Stomach (tissue), 9 donors: Measurements from ENCODE around the gene PLD5. TPM values are rescaled to one million over a fixed set of nuclear protein-coding genes. Genes with fewer than 3 reads are reported as not detected.

ENCODE experiments used
- DNase-seq, 2 donors: peaks; one replicate each; pipeline versions ENCODE4 v3.0.0 to v3.0.0-alpha.2; 2013 to 2019
- H3K27ac ChIP-seq, 5 donors: fragments of 200-600 bp in 4 of 5; sonication (generic) in 4 of 5; one replicate each; pipeline ENCODE4 v1.5.1; 2013 to 2019; ENCODE audit warnings: mild to moderate bottlenecking in 1 of 5, moderate library complexity in 1 of 5
- H3K27me3 ChIP-seq, 3 donors: fragments of 200-600 bp; sonication (generic); one replicate each; pipeline ENCODE4 v1.5.1; 2017 to 2019; ENCODE audit warnings: mixed run types in 1 of 3
- H3K36me3 ChIP-seq, 4 donors: fragments of 200-600 bp; sonication (generic); 1 replicate in 3 of 4; 2 replicates in 1 of 4; pipeline ENCODE4 v1.5.1; 2016 to 2019
- H3K4me1 ChIP-seq, 4 donors: fragments of 200-600 bp; sonication (generic); one replicate each; pipeline ENCODE4 v1.5.1; 2016 to 2019
- H3K4me3 ChIP-seq, 4 donors: fragments of 200-600 bp; sonication (generic) in 3 of 4; one replicate each; pipeline ENCODE4 v1.5.1; 2016 to 2019; ENCODE audit warnings: mild to moderate bottlenecking in 1 of 4
- H3K9me3 ChIP-seq, 4 donors: fragments of 200-600 bp; sonication (generic); one replicate each; pipeline ENCODE4 v1.5.1; 2016 to 2019
- CTCF ChIP-seq, 7 experiments: fragments of 450-650 bp in 4 of 7; fragments of 200-600 bp in 3 of 7; sonication (generic) in 3 of 7; IDR thresholded peaks; one replicate each; pipeline ENCODE4 v1.5.1; 2016 to 2019; ENCODE audit warnings: antibody characterized with exemption in 7 of 7, control low read depth in 2 of 7, mild to moderate bottlenecking in 1 of 7
- EP300 ChIP-seq: sonication (generic); formaldehyde crosslinking; IDR thresholded peaks from one replicate; pipeline ENCODE4 v1.6.1; 2017; ENCODE audit warnings: antibody characterized with exemption
- POLR2A ChIP-seq, 4 donors: fragments of 450-650 bp; IDR thresholded peaks; one replicate each; pipeline ENCODE4 v1.6.1; 2016; ENCODE audit warnings: antibody characterized with exemption in 4 of 4, control low read depth in 2 of 4, mild to moderate bottlenecking in 1 of 4, moderate library complexity in 1 of 4
- POLR2AphosphoS5 ChIP-seq, 3 donors: sonication (generic); formaldehyde crosslinking; IDR thresholded peaks; one replicate each; pipeline ENCODE4 v1.6.1; 2016; ENCODE audit warnings: antibody characterized with exemption in 3 of 3
- WGBS, 5 donors: extraction: QIAGEN DNeasy Blood & Tissue Kit in 3 of 5; methylation state at CpG; one replicate each; pipeline versions ENCODE4 v1.1.5 to v1.1.7; 2013 to 2018; 5-methylcytosine and 5-hydroxymethylcytosine counted together
- intact Hi-C: fragments of 100-400 bp; cut with DNase I; formaldehyde crosslinking; loops from one replicate; pipeline ENCODE4 v1.15.1; 2023; ENCODE audit warnings: low total_unique reads
- polyA plus RNA-seq, 3 donors: library from polyadenylated mRNA; stranded (reverse); fragments of 200-250 nt; gene quantifications; one replicate each; pipeline ENCODE4 v1.2.3, GENCODE V29; 2013
- total RNA-seq, 5 donors: library from RNA; depleted of rRNA; stranded (reverse); fragments of >200 nt; gene quantifications; one replicate each; pipeline versions ENCODE4 v1.1.0 to v1.2.3, GENCODE V29; 2014 to 2016
- donor health status: healthy with polysubstance abuse.
- donor health status: Bipolar disorder and iron deficiency.
- donor health status: healthy.

Gene PLD5
- total and polyA plus RNA-seq, 8 donors = under 0.01 to 0.72 (median 0.23) TPM; not detected in 4

GRCh38 chr1:242139442-242139841 lies 385.1 kb downstream of the PLD5 start:
- WGBS, 5 donors = 60 to 70% (median 63%) methylated on average over 6 of the region's 6 CpGs
- no peaks in the 10 kb centered on the region for H3K36me3 ChIP-seq
- DNase-seq = no peak
- H3K4me3 ChIP-seq = no peak overlapping the region
- H3K27ac ChIP-seq = no peak overlapping the region
- TF ChIP-seq EP300 (no peak), POLR2A (IDR thresholded peaks at IDR 0.05) (no peak), CTCF (IDR thresholded peaks at IDR 0.05) (no peak), POLR2AphosphoS5 (IDR thresholded peaks at IDR 0.05) (no peak)
- intact Hi-C loops = no loop called here
- H3K27me3 ChIP-seq = no peaks in the 10 kb centered on the region
- no peaks in the 10 kb centered on the region for H3K9me3 ChIP-seq
- H3K4me1 ChIP-seq = no peaks in the 10 kb centered on the region

- H3K36me3 ChIP-seq = no peaks in the 10 kb centered on the region
- 28 to 44% (median 42%) methylated on average over 3 of the region's 3 CpGs for WGBS, 5 donors
- TF ChIP-seq CTCF (IDR thresholded peaks at IDR 0.05) = no peak
- TF ChIP-seq POLR2A (IDR thresholded peaks at IDR 0.05) = no peak
- TF ChIP-seq POLR2AphosphoS5 (IDR thresholded peaks at IDR 0.05) = no peak
- no peak for TF ChIP-seq EP300
Measured at GRCh38 chr1:242133796-242134195, 390.7 kb downstream of the PLD5 start.

GRCh38 chr1:242133351-242133750 lies 391.1 kb downstream of the PLD5 start:
- H3K4me3 ChIP-seq = no peak overlapping the region
- 91 to 100% (median 95%) methylated on average over 1 of the region's 1 CpG for WGBS, 5 donors
- no peaks in the 10 kb centered on the region for H3K36me3 ChIP-seq
- TF ChIP-seq EP300 (no peak), POLR2A (IDR thresholded peaks at IDR 0.05) (no peak)
- H3K27me3 ChIP-seq = no peaks in the 10 kb centered on the region
- DNase-seq = no peak
- H3K27ac ChIP-seq = no peak overlapping the region
- intact Hi-C loops = no loop called here
- no peaks in the 10 kb centered on the region for H3K4me1 ChIP-seq
- H3K9me3 ChIP-seq = peaks cover 0 to 26% (median 9%) of the 10 kb centered on the region in 4 donors

More at GRCh38 chr1:242133796-242134195, 390.7 kb downstream of the PLD5 start:
- DNase-seq = no peak
- Histone ChIP-seq H3K4me1 (no peaks in the 10 kb centered on the region), H3K4me3 (no peak overlapping the region), H3K9me3 (peaks cover 0 to 26% (median 9%) of the 10 kb centered on the region in 4 donors), H3K27me3 (no peaks in the 10 kb centered on the region), H3K27ac (no peak overlapping the region)
- intact Hi-C loops = no loop called here

- TF ChIP-seq CTCF (IDR thresholded peaks at IDR 0.05) = no peak
- TF ChIP-seq POLR2AphosphoS5 (IDR thresholded peaks at IDR 0.05) = no peak
- no peak for TF ChIP-seq POLR2A (IDR thresholded peaks at IDR 0.05)
- no peak overlapping the region for H3K27ac ChIP-seq
- no peaks in the 10 kb centered on the region for H3K27me3 ChIP-seq
- intact Hi-C loops = no loop called here
- H3K4me3 ChIP-seq = no peak overlapping the region
- H3K36me3 ChIP-seq = no peaks in the 10 kb centered on the region
- DNase-seq = no peak
- H3K9me3 ChIP-seq = peaks cover 0 to 26% (median 9%) of the 10 kb centered on the region in 4 donors
- 81 to 83% (median 83%) methylated on average over 9 of the region's 9 CpGs for WGBS, 5 donors
- no peaks in the 10 kb centered on the region for H3K4me1 ChIP-seq
Measured at GRCh38 chr1:242132121-242132817, 392.2 kb downstream of the PLD5 start.

GRCh38 chr1:242128951-242129502 lies 395.5 kb downstream of the PLD5 start:
- WGBS, 5 donors = 61 to 71% (median 62%) methylated on average over 8 of the region's 8 CpGs
- Histone ChIP-seq H3K4me3 (no peak overlapping the region), H3K36me3 (no peaks in the 10 kb centered on the region), H3K27ac (no peak overlapping the region), H3K9me3 (peaks cover 0 to 26% (median 9%) of the 10 kb centered on the region in 4 donors), H3K4me1 (no peaks in the 10 kb centered on the region), H3K27me3 (no peaks in the 10 kb centered on the region)
- TF ChIP-seq CTCF (IDR thresholded peaks at IDR 0.05) (no peak), POLR2AphosphoS5 (IDR thresholded peaks at IDR 0.05) (no peak), POLR2A (IDR thresholded peaks at IDR 0.05) (no peak), EP300 (no peak)
- DNase-seq = peak in 1 of 2 donors; percentile 10
- intact Hi-C loops = no loop called here
